ENCODE results near the gene CACNA2D4. TPM values are rescaled to one million over a fixed set of nuclear protein-coding genes. Genes with fewer than 3 reads are reported as not detected.
A peak's percentile ranks its signal among the peaks of the same experiment; 100 is the strongest.

CACNA2D4 gene
- polyA plus RNA-seq, 3 donors from 2014 or later, result 9.1 to 20.0 (median 9.6) TPM

DNA sequence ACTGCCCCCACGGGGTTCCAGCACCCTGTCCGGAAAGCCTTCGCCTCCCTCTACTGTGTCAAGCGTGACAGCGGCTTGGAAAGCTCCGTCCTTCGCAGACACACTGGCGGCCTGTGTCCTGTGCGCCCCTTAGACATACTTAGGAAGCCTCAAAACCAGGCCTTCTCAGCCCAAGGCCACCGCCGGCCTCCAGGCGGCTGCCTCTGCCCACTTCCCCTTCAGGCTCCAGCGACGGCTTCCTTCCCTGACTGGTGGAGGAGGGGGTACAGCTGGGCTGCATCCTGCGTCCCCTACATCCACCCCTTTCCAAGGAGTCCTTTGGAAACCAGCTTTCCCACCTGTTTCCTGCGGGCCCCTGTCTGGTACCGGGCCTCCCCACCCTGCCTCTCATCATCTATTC lies 2.5 kb upstream of the CACNA2D4 start:
- no peak for DNase-seq
- H3K4me1 Mint-ChIP-seq, result peaks cover 4 to 14% of the 10 kb centered on the region in 2 donors
- peak overlapping the region in 1 of 5 donors; percentile 73 for H3K4me3 Mint-ChIP-seq
- no peaks in the 10 kb centered on the region for H3K36me3 Mint-ChIP-seq
- H3K27me3 Mint-ChIP-seq (ENCODE audit: low read depth in 3 of 3), result peaks cover 3 to 10% (median 6%) of the 10 kb centered on the region in 3 donors
- peak overlapping the region in 1 of 6 donors; percentile 59 for H3K27ac Mint-ChIP-seq
- H3K9me3 Mint-ChIP-seq, result no peaks in the 10 kb centered on the region

DNA sequence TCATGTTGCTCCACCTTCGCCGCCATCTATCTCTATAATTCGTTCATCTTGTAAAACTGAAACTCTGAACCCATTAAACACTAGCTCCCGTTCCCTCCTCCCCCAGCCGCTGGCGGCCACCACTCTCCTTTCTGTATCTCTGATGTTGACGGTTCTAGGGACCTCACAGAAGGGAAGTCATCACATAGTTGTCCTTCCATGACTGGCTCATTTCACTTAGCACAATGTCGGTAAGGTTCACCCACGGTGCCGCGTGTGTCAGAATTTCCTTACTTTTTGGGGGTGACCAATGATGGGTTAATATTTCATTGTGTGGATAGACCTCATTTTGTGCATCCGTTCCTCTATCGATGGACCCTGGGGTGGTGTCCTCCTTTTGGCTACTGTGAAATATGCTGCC lies 2.0 kb upstream of the CACNA2D4 start:
- no peaks in the 10 kb centered on the region for H3K36me3 Mint-ChIP-seq
- H3K4me1 Mint-ChIP-seq, result peaks cover 9 to 19% of the 10 kb centered on the region in 2 donors
- H3K27me3 Mint-ChIP-seq (ENCODE audit: low read depth in 3 of 3), result peaks cover 5 to 11% (median 6%) of the 10 kb centered on the region in 3 donors
- H3K9me3 Mint-ChIP-seq, result no peaks in the 10 kb centered on the region
- H3K27ac Mint-ChIP-seq, result no peak overlapping the region
- no peak overlapping the region for H3K4me3 Mint-ChIP-seq
- DNase-seq, result no peak

DNA sequence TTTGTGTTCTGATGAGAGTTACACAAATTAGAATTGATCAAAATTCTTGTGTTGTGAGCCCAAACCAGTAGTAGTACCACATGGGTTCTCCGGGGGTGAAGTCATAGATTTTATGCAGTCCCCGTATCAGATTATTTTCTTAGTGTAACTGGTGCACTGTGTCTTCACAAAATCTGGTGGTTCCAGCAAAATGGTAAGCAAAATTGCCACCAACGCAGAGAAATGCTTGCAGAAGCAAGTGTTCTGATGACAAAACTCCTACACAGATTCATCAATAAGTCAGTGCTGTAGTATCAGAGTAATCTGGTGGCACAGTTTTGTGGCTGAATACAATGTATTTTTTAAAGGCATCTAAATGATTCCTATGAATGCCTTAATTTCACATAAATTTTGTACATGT lies 1.3 kb upstream of the CACNA2D4 start:
- no peak for DNase-seq
- Mint-ChIP-seq H3K4me1 (peaks cover 12 to 19% of the 10 kb centered on the region in 2 donors), H3K27ac (no peak overlapping the region), H3K27me3 (ENCODE audit: low read depth in 3 of 3) (peaks cover 5 to 11% (median 6%) of the 10 kb centered on the region in 3 donors), H3K4me3 (no peak overlapping the region), H3K36me3 (no peaks in the 10 kb centered on the region), H3K9me3 (no peaks in the 10 kb centered on the region)

DNA sequence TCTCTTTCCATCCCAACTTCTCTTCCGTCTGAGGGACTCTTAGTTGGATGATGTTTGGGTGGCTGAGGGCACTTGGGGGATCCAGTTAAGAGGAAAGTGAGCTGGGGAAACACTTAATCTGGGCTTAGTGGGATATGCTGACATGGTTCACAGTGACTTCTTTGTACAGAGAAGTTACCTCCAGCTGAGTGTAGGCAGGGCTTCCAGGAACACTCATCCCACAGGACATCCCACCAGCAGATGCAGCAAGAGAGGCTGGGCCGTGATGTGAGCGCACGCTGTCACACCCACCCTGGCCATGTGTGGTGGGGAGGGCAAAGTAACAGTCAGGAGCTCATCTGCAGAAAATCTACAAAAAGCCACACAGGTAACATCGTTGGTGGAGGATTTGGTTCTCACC lies 832 bp upstream of the CACNA2D4 start:
- Mint-ChIP-seq H3K4me3 (no peak overlapping the region), H3K27me3 (ENCODE audit: low read depth in 3 of 3) (peaks cover 5 to 11% (median 6%) of the 10 kb centered on the region in 3 donors), H3K9me3 (no peaks in the 10 kb centered on the region), H3K36me3 (no peaks in the 10 kb centered on the region), H3K4me1 (peaks cover 12 to 19% of the 10 kb centered on the region in 2 donors), H3K27ac (peak overlapping the region in 1 of 6 donors; percentile 6)
- no peak for DNase-seq

DNA sequence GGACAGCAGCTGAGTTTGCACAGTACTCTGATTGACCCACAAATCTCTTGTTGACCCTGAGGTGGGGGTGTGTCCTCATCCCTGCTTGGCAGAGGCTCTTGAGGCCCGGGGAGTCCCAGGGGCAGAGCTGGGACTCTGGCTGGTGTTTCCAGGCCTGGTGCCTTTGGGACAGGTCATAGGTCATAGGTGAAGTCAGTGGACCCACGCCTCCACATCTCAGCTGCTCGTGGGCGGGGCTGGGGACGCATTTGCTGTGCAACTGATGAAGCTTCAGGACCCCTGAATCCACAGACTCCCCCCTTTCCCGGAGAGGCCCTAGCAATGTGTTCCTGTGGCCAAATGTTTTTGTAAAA lies 408 bp upstream of the CACNA2D4 start:
- H3K27me3 Mint-ChIP-seq (ENCODE audit: low read depth in 3 of 3), result peaks cover 5 to 11% (median 6%) of the 10 kb centered on the region in 3 donors
- H3K27ac Mint-ChIP-seq, result peak overlapping the region in 1 of 6 donors; percentile 6
- no peak overlapping the region for H3K4me3 Mint-ChIP-seq
- no peak for DNase-seq
- peaks cover 12 to 19% of the 10 kb centered on the region in 2 donors for H3K4me1 Mint-ChIP-seq
- H3K9me3 Mint-ChIP-seq, result no peaks in the 10 kb centered on the region
- H3K36me3 Mint-ChIP-seq, result no peaks in the 10 kb centered on the region

DNA sequence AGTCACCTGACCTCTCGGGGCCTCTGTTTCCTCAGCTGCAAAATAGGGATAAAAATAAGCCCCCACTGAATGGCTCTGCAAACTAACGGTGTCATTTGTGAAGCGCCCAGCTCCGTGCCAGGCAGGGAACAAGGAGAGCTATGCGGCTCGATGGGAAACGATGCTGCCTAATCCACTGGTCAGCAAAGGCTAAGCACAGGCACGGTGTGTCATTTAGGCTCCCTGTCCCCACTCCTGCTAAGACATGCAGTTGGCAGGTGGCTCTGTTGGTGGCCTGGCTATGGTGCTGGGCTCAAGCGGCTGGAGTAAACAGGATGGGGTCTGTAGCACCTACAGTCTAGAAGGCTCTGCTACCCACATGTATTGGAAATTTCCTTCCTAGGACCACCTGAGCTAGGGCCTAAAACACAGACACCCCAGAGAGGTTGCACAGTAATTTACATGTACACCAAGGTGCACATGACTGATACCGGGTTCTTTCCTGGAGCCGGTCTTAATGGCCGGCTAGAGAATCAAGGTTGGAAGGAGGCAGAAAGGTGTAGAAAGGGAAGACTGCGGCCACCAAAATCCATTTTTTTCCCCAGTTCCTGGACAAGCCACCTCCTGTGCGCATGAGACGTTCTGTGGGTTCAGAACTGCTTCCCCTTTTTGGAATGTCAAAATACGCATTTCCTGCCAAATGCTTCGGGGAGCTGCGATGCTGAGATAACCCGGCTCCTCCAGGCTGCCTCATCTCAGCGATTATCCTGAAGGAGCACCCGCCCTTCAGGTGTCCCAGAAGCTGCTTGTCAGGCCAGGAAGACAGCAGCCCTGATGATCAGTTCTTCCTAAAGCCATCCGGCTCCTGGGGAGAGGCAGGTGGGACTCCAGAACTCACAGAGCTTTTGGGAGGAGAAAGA lies 1.0 kb downstream of the CACNA2D4 start:
- Mint-ChIP-seq H3K4me1 (peaks cover 12 to 19% of the 10 kb centered on the region in 2 donors), H3K27me3 (ENCODE audit: low read depth in 3 of 3) (peaks cover 3 to 10% (median 5%) of the 10 kb centered on the region in 3 donors), H3K27ac (no peak overlapping the region), H3K9me3 (no peaks in the 10 kb centered on the region), H3K4me3 (peak overlapping the region in 2 of 5 donors; percentile 38 to 63), H3K36me3 (no peaks in the 10 kb centered on the region)
- no peak for DNase-seq

DNA sequence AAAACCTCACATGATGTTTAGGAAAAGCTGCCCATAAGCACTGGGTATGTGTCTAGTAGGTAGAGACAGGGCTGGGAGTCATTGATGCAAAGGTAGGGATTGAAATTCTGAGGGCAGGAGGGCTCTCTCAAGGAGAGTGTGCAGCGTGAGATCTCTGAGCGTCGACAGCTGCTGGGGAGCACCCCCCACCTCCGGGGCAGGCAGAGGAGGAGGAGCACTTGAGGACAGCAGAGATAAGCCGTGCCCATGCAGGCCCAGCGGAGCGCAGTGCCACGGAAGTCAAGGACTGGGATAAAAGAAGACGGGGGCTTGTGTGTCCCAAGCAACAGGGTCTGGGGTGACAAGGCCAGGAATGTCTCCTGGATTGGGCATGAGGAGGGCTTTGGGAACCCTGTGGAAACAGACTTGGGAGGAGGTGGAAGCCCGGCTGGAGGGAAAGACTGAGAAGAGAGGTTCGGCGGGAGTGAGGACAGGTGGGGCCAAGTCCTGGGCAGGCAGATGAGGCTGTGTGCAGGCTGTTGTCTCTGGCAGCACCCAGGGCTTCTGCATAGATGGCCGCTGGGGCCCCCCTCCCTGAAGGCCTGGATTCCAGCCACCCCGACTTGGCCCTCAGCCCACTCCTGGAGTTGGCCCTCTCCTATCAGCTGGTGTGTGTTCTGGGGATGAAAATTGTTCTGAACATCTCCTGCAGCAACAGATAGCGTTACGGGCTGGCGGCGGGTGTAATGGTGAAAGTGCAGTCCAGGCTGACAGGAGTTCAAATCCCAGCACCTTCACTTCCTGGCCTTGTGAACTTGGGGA lies 1.9 kb downstream of the CACNA2D4 start:
- Mint-ChIP-seq H3K27me3 (ENCODE audit: low read depth in 3 of 3) (peaks cover 3 to 10% (median 5%) of the 10 kb centered on the region in 3 donors), H3K36me3 (no peaks in the 10 kb centered on the region), H3K4me1 (peaks cover 12 to 19% of the 10 kb centered on the region in 2 donors), H3K4me3 (peak overlapping the region in 1 of 5 donors; percentile 50), H3K9me3 (no peaks in the 10 kb centered on the region), H3K27ac (peak overlapping the region in 1 of 6 donors; percentile 40)
- no peak for DNase-seq

DNA sequence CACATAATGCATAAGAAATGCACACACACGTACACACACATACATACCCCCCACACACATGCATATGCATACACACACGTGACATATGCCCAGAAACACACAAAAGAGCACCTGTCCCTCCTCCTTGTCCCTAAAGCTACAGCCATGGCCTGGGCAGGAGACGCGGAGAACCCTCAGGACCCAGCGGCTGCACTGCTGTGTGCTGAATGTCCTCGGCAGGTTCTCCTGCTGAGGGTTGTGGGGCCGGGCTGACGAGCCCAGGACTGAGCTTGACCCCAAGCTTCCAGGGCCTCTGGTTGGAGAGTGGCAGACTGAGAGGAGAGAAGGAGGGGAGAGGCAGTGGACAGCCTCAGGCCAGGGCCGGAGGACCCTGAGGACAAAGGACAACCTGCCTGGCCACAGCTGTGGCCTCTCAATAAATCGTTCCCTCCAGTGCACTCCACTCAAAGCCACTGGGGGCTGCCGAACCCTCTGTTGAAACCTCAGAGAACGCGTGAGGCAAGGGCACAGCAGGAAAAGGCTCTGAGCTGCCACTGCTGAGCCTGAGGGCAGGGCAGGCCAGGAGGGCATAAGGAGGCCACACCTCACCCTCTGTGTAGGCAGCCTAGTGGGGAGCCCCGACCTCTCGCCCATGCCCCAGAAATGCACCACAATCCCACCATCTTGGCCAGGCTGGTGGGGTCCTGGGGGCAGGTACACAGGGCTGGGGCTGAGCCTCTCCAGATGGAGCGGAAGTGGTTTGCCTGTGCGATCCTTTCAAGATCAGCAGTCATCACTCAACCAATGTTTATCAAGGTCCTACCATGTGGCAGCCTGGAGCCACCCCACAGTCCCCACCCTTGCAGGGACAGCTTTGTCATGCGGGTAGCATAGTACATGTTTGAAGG lies 3.1 kb downstream of the CACNA2D4 start:
- peak overlapping the region in 3 of 6 donors; percentile 6 to 17 (median 13) for H3K27ac Mint-ChIP-seq
- H3K4me1 Mint-ChIP-seq, result peaks cover 11 to 12% of the 10 kb centered on the region in 2 donors
- no peaks in the 10 kb centered on the region for H3K9me3 Mint-ChIP-seq
- peak overlapping the region in 2 of 5 donors; percentile 41 to 50 for H3K4me3 Mint-ChIP-seq
- DNase-seq, result peak; percentile 5 to 38 (median 20)
- H3K36me3 Mint-ChIP-seq, result no peaks in the 10 kb centered on the region
- peaks cover 3 to 6% (median 3%) of the 10 kb centered on the region in 3 donors for H3K27me3 Mint-ChIP-seq (ENCODE audit: low read depth in 3 of 3)

DNA sequence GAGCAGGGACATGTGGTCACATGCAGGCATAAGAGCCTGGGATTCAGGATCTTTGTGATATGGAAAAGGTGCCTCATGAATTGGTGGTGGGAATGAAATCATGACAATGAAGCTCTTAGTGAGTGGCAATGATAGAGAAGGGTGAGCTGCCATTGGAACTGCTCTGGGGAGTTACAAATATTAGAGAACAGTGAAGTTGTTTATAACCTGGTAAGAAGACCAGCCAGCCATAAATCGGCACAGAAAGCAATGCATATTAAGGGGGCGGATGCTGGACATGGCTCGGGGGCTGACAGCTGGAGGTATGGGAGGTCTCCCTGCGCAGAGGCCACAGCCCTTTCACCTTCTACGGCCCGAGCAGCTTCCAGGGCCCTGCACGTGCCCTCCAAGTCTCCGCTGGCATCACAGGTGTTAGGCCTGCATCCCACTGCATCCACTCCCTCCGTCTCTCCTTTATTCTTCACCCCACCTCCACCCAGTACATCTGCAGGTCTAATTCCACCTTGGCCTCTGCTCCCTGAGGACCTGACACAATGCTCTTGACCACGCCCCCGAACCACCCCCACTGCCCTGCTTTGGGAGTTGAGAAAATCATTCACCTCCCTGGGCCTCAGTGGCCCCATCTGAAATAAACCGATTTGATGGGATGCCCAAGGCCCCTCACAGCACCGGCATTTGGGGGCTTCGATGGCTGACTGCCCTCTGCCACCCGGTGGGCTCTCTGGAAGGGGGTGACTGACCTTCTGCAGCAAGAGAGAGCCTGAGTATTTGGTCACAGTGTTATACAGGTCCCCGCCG lies 4.1 kb downstream of the CACNA2D4 start:
- Mint-ChIP-seq H3K36me3 (no peaks in the 10 kb centered on the region), H3K9me3 (no peaks in the 10 kb centered on the region), H3K4me1 (peaks cover 11 to 12% of the 10 kb centered on the region in 2 donors), H3K4me3 (no peak overlapping the region), H3K27ac (peak overlapping the region in 2 of 6 donors; percentile 13 to 18), H3K27me3 (ENCODE audit: low read depth in 3 of 3) (peaks cover 3 to 6% (median 6%) of the 10 kb centered on the region in 3 donors)
- DNase-seq, result no peak

DNA sequence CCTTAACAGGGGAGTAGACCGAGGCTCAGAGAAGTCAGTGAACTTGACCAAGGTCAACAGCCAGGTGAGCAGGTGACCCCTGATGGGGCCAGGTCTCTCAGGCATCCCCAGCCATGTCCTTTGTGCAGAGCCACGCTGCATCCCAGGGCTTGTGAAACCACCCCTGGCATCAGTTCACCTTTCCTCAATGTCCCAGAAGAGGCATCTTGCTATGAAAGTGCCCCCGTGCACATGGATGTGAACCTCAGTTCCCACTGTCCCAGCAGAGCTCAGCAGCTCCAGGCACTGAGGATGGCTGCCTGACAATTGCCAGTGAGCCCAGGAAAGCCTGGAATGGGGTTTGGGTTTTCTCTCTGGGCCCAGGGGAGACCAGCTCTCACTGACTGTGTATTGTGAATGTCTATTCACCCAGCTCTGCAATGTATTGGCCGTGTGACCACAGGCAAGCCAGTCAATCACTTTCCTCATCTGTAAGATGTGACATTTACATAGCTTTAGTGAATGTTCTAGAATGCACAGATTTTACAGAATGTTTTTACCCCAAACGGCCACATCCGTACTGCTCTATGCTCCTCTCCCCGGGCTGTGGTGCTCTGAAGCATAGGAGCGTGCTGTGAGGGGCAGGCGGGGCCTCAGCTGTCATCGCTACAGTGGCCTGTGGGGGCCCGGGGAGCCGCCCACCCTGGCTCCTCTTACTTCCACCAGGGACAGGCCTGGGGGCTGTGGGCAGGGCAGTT lies 4.9 kb downstream of the CACNA2D4 start:
- H3K4me3 Mint-ChIP-seq, result no peak overlapping the region
- peaks cover 11 to 14% of the 10 kb centered on the region in 2 donors for H3K4me1 Mint-ChIP-seq
- no peak for DNase-seq
- H3K36me3 Mint-ChIP-seq, result no peaks in the 10 kb centered on the region
- H3K9me3 Mint-ChIP-seq, result peaks cover 0 to 3% (median 0%) of the 10 kb centered on the region in 6 donors
- peak overlapping the region in 1 of 6 donors; percentile 13 for H3K27ac Mint-ChIP-seq
- peaks cover 3 to 8% (median 4%) of the 10 kb centered on the region in 3 donors for H3K27me3 Mint-ChIP-seq (ENCODE audit: low read depth in 3 of 3)

DNA sequence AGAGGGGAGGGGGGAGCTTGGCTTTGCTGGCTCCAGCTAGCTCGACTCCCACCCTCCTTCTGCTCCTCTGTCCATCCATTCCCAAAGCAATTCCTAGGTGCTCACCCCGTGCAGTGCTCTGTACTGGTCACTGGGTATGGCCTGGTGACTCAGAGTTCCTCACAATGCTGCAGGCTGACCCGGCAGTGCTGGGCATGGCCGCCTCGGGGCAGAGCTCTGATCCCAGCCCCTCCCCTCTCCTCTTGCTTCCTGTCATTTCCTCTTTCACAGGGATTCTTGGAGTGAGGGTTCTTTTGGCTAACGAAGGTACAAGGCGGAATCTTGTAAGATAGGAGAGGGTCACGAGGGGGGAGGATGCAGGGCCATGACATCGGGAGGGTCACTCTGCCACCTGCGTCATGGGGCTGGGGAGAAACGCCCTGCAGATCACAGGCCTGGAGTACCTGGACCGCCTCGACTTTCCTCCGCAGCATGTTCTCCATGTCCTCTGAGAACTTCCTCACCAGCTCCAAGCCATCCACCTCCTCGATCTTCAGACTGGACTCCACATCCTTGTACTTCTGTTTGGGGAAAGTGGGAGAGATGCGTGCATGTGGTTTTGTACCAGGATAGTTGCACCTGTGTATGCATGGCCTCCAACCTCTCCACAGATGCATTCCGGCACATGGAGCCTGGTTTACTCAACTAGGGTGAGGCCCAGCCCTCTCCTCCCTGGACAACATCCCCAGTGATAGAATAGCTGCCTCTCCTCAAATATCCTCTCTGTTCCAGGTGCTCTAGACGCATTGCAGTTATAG lies 5.7 kb downstream of the CACNA2D4 start:
- H3K9me3 Mint-ChIP-seq, result peaks cover 0 to 3% (median 0%) of the 10 kb centered on the region in 6 donors
- no peak for DNase-seq
- peaks cover 13 to 17% of the 10 kb centered on the region in 2 donors for H3K4me1 Mint-ChIP-seq
- H3K27ac Mint-ChIP-seq, result no peak overlapping the region
- H3K36me3 Mint-ChIP-seq, result no peaks in the 10 kb centered on the region
- no peak overlapping the region for H3K4me3 Mint-ChIP-seq
- H3K27me3 Mint-ChIP-seq (ENCODE audit: low read depth in 3 of 3), result peaks cover 4 to 8% (median 7%) of the 10 kb centered on the region in 3 donors
